Skin epidermis (tissue), 12 donors: ENCODE data around the gene XXYLT1.
A peak's percentile ranks its signal among the peaks of the same experiment; 100 is the strongest.

ENCODE experiments used
- H3K27ac ChIP-seq, 21 experiments: fragments of 200-600 bp; sonication (generic) in 11 of 21; one replicate each; pipeline ENCODE4 v1.5.0; 2020; ENCODE audit warnings: mild to moderate bottlenecking in 3 of 21, inconsistent platforms in 2 of 21, moderate library complexity in 2 of 21
- H3K4me3 ChIP-seq, 7 experiments: fragments of 200-600 bp; sonication (generic) in 2 of 7; one replicate each; pipeline ENCODE4 v1.5.0; 2020; ENCODE audit warnings: inconsistent platforms in 2 of 7, mild to moderate bottlenecking in 2 of 7, moderate library complexity in 1 of 7

Gene XXYLT1

DNA sequence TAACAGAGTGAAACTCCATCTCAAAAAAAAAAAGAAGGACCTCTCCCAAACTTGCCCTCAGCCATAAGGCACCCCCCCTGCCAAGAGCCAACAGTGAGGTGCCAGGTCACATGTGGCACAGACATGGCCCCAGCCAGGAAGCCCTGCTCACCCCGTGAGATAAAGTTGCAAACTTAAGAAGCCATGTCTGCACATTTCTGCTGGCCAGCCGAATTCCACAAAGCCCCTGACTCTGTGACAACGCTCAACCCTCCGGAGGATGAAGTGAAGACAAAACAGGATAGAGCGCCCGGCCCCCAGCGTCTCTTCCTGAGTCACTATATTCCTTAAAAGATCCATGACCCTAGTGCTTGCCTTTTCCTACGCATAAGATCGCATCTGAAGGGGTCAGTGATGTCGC, 188.1 kb downstream of the XXYLT1 start:
- Histone ChIP-seq H3K27ac (no peak overlapping the region), H3K4me3 (no peak overlapping the region)

DNA sequence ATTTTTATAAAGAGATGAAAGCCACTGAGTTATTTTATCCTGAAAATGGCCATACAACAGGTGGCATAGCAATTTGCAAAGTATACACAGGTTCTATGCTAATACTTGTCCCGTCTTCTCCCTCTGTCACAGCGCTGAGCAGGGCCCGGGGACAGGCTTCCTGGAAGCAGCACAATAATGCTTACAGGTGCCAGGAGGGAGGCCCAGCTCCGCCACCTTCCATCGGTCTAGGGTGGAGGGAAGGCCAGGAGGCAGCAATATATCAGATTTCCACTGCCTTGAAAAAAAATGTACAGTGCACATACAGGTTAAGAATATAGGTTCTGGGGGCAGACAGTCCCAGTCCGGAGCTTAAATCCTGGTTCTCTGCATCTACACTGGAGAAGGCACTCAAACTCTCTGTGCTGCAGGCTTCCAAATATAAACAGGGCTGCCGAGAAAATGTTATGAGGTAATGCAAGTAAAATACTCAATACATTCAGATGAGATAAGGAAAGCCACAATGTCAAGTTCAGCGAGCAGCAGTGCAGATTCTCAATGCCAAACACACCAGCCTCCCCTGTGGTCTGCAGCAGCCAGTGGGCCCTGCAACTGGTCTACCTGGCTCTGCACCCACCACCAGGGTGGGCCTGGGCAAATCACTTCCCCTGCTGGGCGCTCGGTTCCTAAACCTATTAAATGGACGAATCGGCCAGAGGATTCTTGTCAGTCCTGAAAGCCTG, 189.6 kb downstream of the XXYLT1 start:
- H3K4me3 ChIP-seq: no peak overlapping the region
- H3K27ac ChIP-seq: no peak overlapping the region

DNA sequence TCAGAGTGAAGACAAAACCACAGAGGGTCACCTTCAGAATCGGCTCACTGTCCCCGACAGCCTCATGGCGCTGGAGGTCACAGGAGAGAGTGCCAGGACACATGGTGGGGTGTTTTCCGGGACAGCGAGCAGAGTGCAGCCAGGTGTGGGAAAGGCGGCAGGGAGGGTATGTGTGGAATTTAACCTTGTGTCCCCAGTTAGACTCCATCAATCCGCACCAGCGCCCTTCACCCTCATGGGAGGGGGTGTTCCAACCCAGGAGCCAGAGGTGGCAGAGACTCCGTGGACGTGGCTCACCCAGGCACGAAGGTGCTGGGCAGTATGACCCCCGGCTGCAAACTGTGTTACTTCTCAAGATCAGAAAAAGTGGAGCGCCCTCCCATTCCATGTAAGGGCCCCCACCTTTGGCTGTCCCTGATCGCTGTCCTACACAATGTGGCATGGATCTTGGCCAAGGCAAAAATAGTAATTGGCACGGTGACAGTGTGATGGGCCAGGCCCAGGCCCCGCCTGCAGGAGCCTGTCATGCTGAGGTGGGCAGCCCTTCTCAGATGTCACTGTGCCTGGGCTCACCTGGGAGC, 190.3 kb downstream of the XXYLT1 start:
- no peak overlapping the region for H3K4me3 ChIP-seq
- no peak overlapping the region for H3K27ac ChIP-seq

GRCh38 chr3:195080125-195080524, 190.8 kb downstream of the XXYLT1 start:
- Histone ChIP-seq H3K27ac (peak overlapping the region in 1 of 21 experiments; percentile 14), H3K4me3 (no peak overlapping the region)

GRCh38 chr3:195079636-195080035, 191.3 kb downstream of the XXYLT1 start:
- peak overlapping the region in 1 of 21 experiments; percentile 14 for H3K27ac ChIP-seq
- no peak overlapping the region for H3K4me3 ChIP-seq

GRCh38 chr3:195078891-195079440, 192.0 kb downstream of the XXYLT1 start:
- H3K27ac ChIP-seq: no peak overlapping the region
- H3K4me3 ChIP-seq: no peak overlapping the region

DNA sequence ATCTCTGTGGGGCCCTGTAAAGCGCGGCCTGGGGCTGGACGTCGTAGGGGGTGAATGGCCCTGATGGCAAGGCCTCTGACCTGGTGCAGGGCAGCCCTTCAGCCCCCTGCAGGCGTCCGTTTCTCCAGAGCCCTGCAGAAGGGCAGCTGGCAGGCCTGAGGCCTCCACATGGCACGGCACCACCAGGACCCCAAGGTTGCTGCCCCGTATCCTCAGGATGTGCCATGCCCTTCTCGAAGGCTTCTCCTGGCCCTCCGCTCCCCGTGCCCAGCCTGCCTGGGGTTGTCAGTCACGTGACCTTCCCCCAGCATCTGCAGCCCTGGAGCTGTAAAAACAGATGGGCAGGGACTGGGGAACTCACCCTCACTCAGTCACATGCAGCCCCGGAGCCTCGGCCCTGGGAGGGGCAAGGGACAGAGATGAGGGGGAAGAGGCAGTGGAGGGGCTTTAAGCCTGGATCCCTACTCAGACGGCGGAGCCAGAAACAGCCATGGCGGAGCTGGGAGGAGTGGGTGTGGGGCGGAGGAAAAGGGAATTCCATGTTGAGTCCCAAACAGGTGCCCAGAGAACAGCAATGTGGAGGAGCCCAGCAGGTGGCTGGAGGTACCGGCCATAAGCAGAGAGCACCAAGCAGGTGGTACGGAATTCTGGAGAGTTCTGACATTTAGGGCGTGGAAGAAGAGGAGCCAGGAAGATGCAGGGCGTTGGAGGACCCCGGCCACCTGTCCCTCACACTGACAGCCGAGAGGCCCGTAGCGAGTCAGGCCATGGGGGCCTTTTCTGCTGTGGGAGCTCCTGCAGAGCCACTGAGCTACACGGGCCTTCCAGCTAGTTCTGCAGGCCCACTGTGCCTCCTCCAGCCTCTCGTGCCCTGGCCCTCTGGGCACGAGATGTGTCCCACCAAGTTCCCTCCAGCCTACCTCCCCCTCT, 193.1 kb downstream of the XXYLT1 start:
- no peak overlapping the region for H3K27ac ChIP-seq
- H3K4me3 ChIP-seq: no peak overlapping the region

DNA sequence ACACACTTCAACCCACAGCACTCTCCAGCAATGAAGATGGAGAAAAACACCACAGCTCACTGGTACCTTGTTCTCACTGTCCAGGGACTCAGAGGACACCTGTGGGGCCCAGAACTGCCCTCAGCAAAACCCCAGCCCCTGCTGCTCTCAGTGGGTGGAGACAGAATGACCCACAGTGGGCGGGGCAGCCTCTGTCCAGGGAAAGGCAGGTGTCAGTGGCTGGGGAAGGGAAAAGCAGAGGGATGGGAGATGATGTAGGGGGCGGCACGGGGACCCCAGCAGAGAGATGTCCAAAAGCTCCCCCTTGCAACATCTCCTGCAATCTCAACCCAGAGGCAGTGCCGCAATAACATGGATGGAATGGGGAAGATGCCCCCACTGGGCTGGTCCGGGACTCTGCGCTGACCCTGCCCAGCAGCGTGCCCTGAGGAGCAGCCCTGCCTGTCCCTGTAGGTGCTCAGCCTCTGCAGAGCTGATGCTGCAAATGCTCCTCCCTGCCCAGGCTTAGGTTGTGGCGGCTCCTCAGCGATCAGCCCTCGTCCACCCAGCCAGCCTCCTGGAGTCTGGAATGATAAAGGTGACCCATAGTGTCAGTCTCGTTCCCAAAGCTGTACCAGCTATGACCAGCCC, 193.9 kb downstream of the XXYLT1 start:
- H3K4me3 ChIP-seq: no peak overlapping the region
- no peak overlapping the region for H3K27ac ChIP-seq

DNA sequence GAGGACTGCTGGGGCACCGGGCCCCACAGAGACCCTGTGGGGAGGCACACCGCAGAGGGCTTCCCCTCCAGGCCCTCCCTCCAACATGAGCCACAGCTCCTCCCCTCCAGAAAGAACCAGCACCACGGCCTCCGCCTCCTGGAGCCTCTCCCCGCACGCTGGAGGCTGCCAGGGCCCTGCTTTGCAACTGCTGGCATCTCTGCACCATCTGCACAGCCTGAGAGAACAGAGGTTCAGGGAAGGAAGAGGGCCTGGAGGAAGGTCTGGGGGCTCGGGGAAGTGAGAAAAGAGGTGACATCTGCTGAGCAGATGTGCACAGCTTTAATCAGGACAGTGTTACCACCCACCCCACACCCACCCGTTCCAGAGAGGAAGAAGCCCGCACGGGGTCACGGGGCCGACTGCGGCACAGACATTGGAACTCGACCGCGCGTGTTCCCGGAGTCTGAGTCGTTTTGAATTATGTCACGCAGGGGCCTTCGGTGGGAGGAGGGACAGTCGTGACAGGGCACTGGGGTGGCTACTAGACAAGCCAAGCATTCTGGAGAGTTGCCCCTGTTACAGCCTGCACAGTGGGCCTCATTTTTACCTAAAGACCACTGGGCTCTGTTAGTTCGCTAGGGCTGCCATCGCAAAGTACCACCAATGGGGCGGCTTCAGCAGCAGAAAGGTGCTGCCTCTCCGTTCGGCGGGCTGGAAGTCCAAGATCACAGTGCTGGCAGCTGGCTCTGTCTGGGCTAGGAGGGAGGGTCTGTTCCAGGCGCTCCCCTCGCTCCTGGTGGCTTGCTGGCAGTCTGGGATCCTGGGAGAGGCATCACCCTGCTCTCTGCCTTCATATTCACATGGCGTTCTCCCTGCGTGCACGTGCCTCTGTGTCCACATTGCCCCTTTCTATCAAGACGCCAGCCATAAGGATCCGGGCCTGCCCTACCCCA, 194.8 kb downstream of the XXYLT1 start:
- peak overlapping the region in 1 of 21 experiments; percentile 10 for H3K27ac ChIP-seq
- no peak overlapping the region for H3K4me3 ChIP-seq

DNA sequence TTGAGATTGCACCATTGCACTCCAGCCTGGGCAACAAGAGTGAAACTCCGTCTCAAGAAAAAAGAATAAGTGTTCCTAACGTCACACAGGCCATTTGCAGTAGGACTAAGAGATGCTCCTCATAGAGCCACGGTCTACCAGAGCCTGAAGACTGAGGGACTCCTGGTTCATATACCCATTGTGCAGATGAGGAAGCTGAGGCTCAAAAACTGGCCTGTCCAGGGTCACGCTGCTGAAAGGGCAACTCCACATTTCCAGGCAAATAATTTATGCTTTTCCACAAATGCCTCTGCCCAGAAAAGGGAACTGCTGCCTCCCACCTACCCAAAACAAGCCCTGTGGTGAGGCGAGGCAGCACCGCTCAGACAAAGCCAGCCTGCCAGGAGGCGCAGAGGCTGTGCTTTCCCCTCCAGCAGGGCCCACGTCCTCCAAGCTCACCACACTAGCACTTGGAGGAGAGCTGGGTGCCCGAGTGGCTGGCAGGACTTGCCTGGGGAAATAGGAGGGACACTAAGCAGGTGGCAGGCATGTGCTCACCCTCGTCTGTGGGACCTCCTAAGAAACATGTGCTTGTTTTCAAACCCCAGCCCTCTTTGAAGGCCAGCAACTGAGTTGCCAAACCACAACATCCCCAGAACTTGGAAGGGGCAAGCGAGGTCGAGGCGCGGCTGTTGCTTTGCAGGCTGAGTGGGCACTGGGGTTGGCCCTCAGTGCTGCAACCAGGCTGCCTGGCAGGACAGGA, 195.6 kb downstream of the XXYLT1 start:
- H3K27ac ChIP-seq: peak overlapping the region in 1 of 21 experiments; percentile 10
- no peak overlapping the region for H3K4me3 ChIP-seq

- H3K4me3 ChIP-seq: no peak overlapping the region
- H3K27ac ChIP-seq: no peak overlapping the region
Measured at GRCh38 chr3:195073866-195074860, 196.8 kb downstream of the XXYLT1 start.

DNA sequence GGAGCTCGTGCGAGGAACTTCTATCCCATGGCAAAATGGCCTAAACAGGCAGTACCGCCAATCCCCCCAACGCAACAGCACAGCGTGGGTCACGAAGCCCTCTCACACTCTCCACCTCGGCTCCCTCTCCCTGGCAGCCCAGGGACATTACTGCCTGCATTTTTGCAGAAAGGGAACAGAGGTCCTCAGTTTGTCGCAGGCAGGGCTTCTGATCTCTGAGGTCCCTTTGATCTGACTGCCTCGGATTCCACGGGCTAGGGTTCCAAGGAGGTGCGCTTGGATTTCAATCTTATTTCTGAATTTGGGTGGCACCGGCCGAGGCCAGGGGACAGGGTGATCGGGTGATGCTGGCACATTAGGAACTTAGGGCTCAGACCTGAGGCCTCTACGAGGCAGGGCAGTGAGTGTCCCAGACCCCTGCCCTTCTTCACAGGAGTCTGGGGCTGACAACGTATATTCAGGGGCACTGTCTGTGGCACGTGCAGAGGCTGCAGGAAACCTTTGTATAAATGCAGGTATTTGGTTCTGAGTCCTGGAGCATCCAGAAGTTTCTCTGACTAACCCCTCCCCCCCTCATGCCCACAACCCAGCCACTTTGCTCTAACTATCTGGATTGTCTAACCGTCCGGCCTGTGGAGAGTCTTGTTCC, 197.9 kb downstream of the XXYLT1 start:
- H3K4me3 ChIP-seq: no peak overlapping the region
- H3K27ac ChIP-seq: no peak overlapping the region

GRCh38 chr3:195071916-195072820, 198.8 kb downstream of the XXYLT1 start:
- no peak overlapping the region for H3K27ac ChIP-seq

GRCh38 chr3:195071011-195071728, 199.8 kb downstream of the XXYLT1 start:
- H3K4me3 ChIP-seq: no peak overlapping the region
- no peak overlapping the region for H3K27ac ChIP-seq

More at GRCh38 chr3:195071916-195072820, 198.8 kb downstream of the XXYLT1 start:
- H3K4me3 ChIP-seq: no peak overlapping the region

GRCh38 chr3:195070336-195070735, 200.6 kb downstream of the XXYLT1 start:
- Histone ChIP-seq H3K4me3 (no peak overlapping the region), H3K27ac (no peak overlapping the region)
